K562 (cell line): Measurements from ENCODE around the gene PLK1. TPM values are rescaled to one million over a fixed set of nuclear protein-coding genes. Genes with fewer than 3 reads are reported as not detected.

Source experiments
- ATAC-seq: fragments of 200-7000 bp; cut with Tn5 transposase; 3 replicates; pipeline ENCODE4 v1.9.1; 2020; ENCODE audit warnings: moderate library complexity
- BruUV-seq: library from RNA; stranded (reverse); fragments of 400-500 nt; replicated peaks from 2 replicates; lab custom pipeline; 2021; lab: Mats Ljungman, UMichigan
- CTCF ChIA-PET: fragments of 300-600 bp; formaldehyde crosslinking; extraction: SDS; loops from one replicate; lab custom pipeline; 2021; ENCODE audit warnings: low intra/inter-chr PET ratio; lab: Yijun Ruan, JAX
- POLR2A ChIA-PET: fragments of 300-600, 350-650 bp; sonication (Branson Sonifier 250); formaldehyde crosslinking; extraction: SDS; loops from one replicate; lab custom pipeline; 2021; ENCODE audit warnings: antibody characterized with exemption, inconsistent platforms; lab: Yijun Ruan, JAX
- DNase-seq, 4 experiments: peaks; one replicate each; pipeline versions ENCODE4 v3.0.0 to v3.0.0-alpha.2; 2011 to 2018; ENCODE audit warnings: low spot score in 3 of 4, mixed read lengths in 3 of 4; ENCODE audit errors: extremely low read depth in 1 of 4
- FAIRE-seq: peaks from 2 replicates; lab custom pipeline; 2011; peaks lifted over from hg19 to GRCh38; lab: Jason Lieb, UNC
- H2AFZ ChIP-seq: 2 replicates; pipeline ENCODE4 v1.6.0; 2011; ENCODE audit warnings: low read depth, low read length, control low read depth, inconsistent platforms
- H3K27ac ChIP-seq: fragments of 200-600 bp; 3 replicates; pipeline ENCODE4 v1.8.0; 2011; ENCODE audit warnings: low read depth, mild to moderate bottlenecking, control low read depth, inconsistent platforms, low read length, moderate library complexity, mixed read lengths; ENCODE audit errors: extremely low read depth
- H3K27me3 ChIP-seq, 2 experiments: fragments of 300-600 bp in 1 of 2; 2 replicates in 1 of 2; 3 replicates in 1 of 2; pipeline versions ENCODE4 v1.6.0 to v1.8.0; 2011; ENCODE audit warnings: inconsistent platforms in 2 of 2, low read length in 2 of 2, mild to moderate bottlenecking in 1 of 2, mixed read lengths in 1 of 2, moderate library complexity in 1 of 2; ENCODE audit not compliant: control insufficient read depth in 2 of 2, insufficient read depth in 2 of 2
- H3K36me3 ChIP-seq: fragments of 300-600 bp; 3 replicates; pipeline ENCODE4 v1.8.0; 2011; ENCODE audit warnings: mild to moderate bottlenecking, low read length, inconsistent platforms; ENCODE audit not compliant: control insufficient read depth, insufficient read depth
- H3K4me1 ChIP-seq, 2 experiments: fragments of 200-600 bp in 1 of 2; replicated peaks in 1 of 2; 2 replicates in 1 of 2; 3 replicates in 1 of 2; pipeline versions ENCODE4 v1.5.1 to v1.8.0; 2011; ENCODE audit warnings: inconsistent platforms in 2 of 2, low read length in 2 of 2, mild to moderate bottlenecking in 1 of 2, mixed read lengths in 1 of 2, moderate library complexity in 1 of 2; ENCODE audit not compliant: control insufficient read depth in 2 of 2, insufficient read depth in 2 of 2
- H3K4me2 ChIP-seq: 2 replicates; pipeline ENCODE4 v1.6.1; 2011; ENCODE audit warnings: low read length, control low read depth, inconsistent platforms, mixed read lengths; ENCODE audit not compliant: insufficient read depth
- H3K4me3 ChIP-seq: fragments of 200-600 bp; sonication (generic), shearing (Covaris generic); 2 replicates; pipeline ENCODE4 v1.5.1; 2016; ENCODE audit warnings: control low read depth, inconsistent platforms
- H3K79me2 ChIP-seq: fragments of 200-600 bp; 3 replicates; pipeline ENCODE4 v1.8.0; 2011; ENCODE audit warnings: low read length, inconsistent platforms; ENCODE audit not compliant: control insufficient read depth, insufficient read depth
- H3K9ac ChIP-seq, 2 experiments: 2 replicates each; pipeline versions ENCODE4 v1.6.0 to v1.6.1; 2011; ENCODE audit warnings: low read depth in 2 of 2, low read length in 2 of 2, control low read depth in 1 of 2, inconsistent platforms in 1 of 2, mild to moderate bottlenecking in 1 of 2, mixed read lengths in 1 of 2; ENCODE audit not compliant: insufficient read depth in 1 of 2
- H3K9me1 ChIP-seq: one replicate; pipeline ENCODE4 v1.6.0; 2011; ENCODE audit warnings: inconsistent platforms, mild to moderate bottlenecking, low read length, moderate library complexity; ENCODE audit not compliant: control insufficient read depth, insufficient read depth
- H3K9me3 ChIP-seq: replicated peaks from 2 replicates; pipeline ENCODE4 v1.5.1; 2011; ENCODE audit warnings: low read depth, low read length, inconsistent platforms; ENCODE audit not compliant: control insufficient read depth, insufficient read depth
- H4K20me1 ChIP-seq: replicated peaks from 2 replicates; pipeline ENCODE4 v1.6.1; 2011; ENCODE audit warnings: low read length, inconsistent platforms, mixed read lengths; ENCODE audit not compliant: control insufficient read depth, insufficient read depth
- C11orf30 ChIP-seq: fragments of 450-650 bp; IDR thresholded peaks from 2 replicates; pipeline ENCODE4 v1.6.1; 2016; ENCODE audit warnings: low read depth, mild to moderate bottlenecking
- CUX1 ChIP-seq: fragments of 200-800 bp; sonication (Bioruptor generic); IDR thresholded peaks from 2 replicates; pipeline ENCODE4 v1.6.1; 2016; ENCODE audit warnings: missing genetic modification characterization, missing compliant biosample characterization
- FOXP1 ChIP-seq: sonication (generic); formaldehyde crosslinking; IDR thresholded peaks from 2 replicates; pipeline ENCODE4 v1.8.0; 2022; ENCODE audit warnings: mild to moderate bottlenecking, missing genetic modification reagents
- GTF2A2 ChIP-seq: IDR thresholded peaks from 2 replicates; pipeline ENCODE4 v1.6.1; 2016; ENCODE audit warnings: mild to moderate bottlenecking, missing genetic modification characterization, missing compliant biosample characterization
- ILF3 ChIP-seq: fragments of 450-650 bp; IDR thresholded peaks from 2 replicates; pipeline ENCODE4 v1.6.1; 2018; ENCODE audit warnings: antibody characterized with exemption, mild to moderate bottlenecking, moderate library complexity, borderline replicate concordance
- MCM5 ChIP-seq: fragments of 450-650 bp; IDR thresholded peaks from 2 replicates; pipeline ENCODE4 v1.6.1; 2016; ENCODE audit warnings: low read depth
- SNAPC5 ChIP-seq: fragments of 250-450 bp; sonication (Bioruptor Pico); IDR thresholded peaks from 2 replicates; pipeline ENCODE4 v1.8.0; 2021; ENCODE audit warnings: moderate library complexity, mild to moderate bottlenecking, inconsistent platforms
- TAF15 ChIP-seq: fragments of 200-400 bp; formaldehyde crosslinking; IDR thresholded peaks from 2 replicates; pipeline ENCODE4 v1.6.1; 2017; ENCODE audit warnings: mild to moderate bottlenecking, low read depth, low read length, moderate library complexity
- ZBTB11 ChIP-seq, 3 experiments: fragments of 200-800 bp in 1 of 3; fragments of 250-450 bp in 1 of 3; fragments of 450-650 bp in 1 of 3; sonication (Bioruptor Pico) in 1 of 3; sonication (Bioruptor generic) in 1 of 3; formaldehyde crosslinking in 1 of 3; IDR thresholded peaks; 2 replicates each; pipeline versions ENCODE4 v1.6.1 to v1.8.0; 2016 to 2022; ENCODE audit warnings: mild to moderate bottlenecking in 2 of 3, missing genetic modification characterization in 2 of 3, missing compliant biosample characterization in 1 of 3, moderate library complexity in 1 of 3
- ZBTB8A ChIP-seq: fragments of 450-650 bp; IDR thresholded peaks from 2 replicates; pipeline ENCODE4 v1.6.1; 2018; ENCODE audit warnings: mild to moderate bottlenecking, moderate library complexity; ENCODE audit not compliant: partially characterized antibody
- ZNF696 ChIP-seq: fragments of 250-450 bp; sonication (Bioruptor Pico); conservative IDR thresholded peaks from 2 replicates; pipeline ENCODE4 v1.4.0; 2020; ENCODE audit warnings: mild to moderate bottlenecking, moderate library complexity
- WGBS: fragments of 100-300 bp; shearing (Covaris generic); methylation state at CpG from one replicate; pipeline ENCODE4 v1.1.6; 2016; ENCODE audit warnings: low coverage, mixed read lengths; ENCODE audit not compliant: insufficient coverage; ENCODE audit errors: missing lambda C conversion rate; 5-methylcytosine and 5-hydroxymethylcytosine counted together
- in situ Hi-C: fragments of 300-500 bp; cut with MboI; formaldehyde crosslinking; loops from 4 replicates; pipeline ENCODE4 v1.15.0; 2018; ENCODE audit warnings: inconsistent platforms, mixed read lengths
- intact Hi-C: fragments of 100-400 bp; cut with micrococcal nuclease; formaldehyde crosslinking; loops from 2 replicates; pipeline ENCODE4 v1.14.2; 2022
- polyA plus RNA-seq, 8 experiments: library from polyadenylated mRNA; depleted of rRNA in 4 of 8; stranded (reverse) in 5 of 8; unstranded in 3 of 8; fragments of >200 nt; fragmentation: Nextera tagmentation in 2 of 8; fragmentation: Illumina TruSeq in 1 of 8; extraction: Ambion mirVana in 2 of 8; extraction: Trizol in 1 of 8; gene quantifications; 2 replicates each; pipeline versions ENCODE4 v1.2.1 to v1.2.3, GENCODE V29; 2011 to 2014; ENCODE audit warnings: inconsistent platforms in 1 of 8, missing spikeins in 1 of 8
- total RNA-seq, 7 experiments: library from RNA; depleted of rRNA in 6 of 7; stranded (reverse); fragments of >200 nt in 6 of 7; fragmentation: Illumina TruSeq in 2 of 7; extraction: Trizol in 2 of 7; gene quantifications; 2 replicates each; pipeline versions ENCODE4 v1.2.1 to v1.2.3, GENCODE V29; 2011 to 2021; ENCODE audit warnings: low replicate concordance in 1 of 7
- TF ChIP-seq, protein P1 (sequence below): sonication (generic); formaldehyde crosslinking; IDR thresholded peaks from 2 replicates; pipeline ENCODE4 v1.8.0; 2022; ENCODE audit warnings: mild to moderate bottlenecking, low read depth, missing genetic modification reagents

PLK1 gene
- total and polyA plus RNA-seq, 9 of the 15 experiments (the other 6 are each of a cell fraction or from before 2014, with no cell fraction given), result 13.6 to 212 (median 45.5) TPM

DNA sequence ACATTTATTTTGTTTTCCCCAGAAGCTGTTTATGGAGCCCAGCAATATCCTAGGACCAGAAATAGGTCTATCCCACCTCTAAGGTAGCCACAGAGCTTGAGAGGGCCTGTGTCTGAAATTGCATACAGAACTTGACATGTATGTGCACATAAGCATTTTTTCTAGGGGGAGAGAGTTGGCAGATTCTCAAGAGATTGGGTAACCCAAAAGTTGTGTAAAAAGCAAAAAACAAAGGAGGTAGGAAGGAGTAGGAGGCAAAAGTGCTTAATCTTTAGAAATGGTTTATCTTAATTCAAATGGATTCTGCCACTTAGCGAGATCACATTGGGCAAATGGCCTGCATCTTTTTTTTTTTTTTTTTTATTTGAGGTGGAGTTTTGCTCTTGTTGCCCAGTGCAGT, 3.5 kb downstream of the PLK1 start:
- H3K4me1 ChIP-seq, result peaks cover 19 to 28% of the 10 kb centered on the region in 2 experiments; a peak in 4 of 5 replicates
- in situ Hi-C loops, result no loop called here
- H3K27me3 ChIP-seq, result no peaks in the 10 kb centered on the region
- BruUV-seq, result no TSS peak
- no peak for DNase-seq
- H3K9me1 ChIP-seq, result no peaks in the 10 kb centered on the region
- H3K4me2 ChIP-seq, result no peak overlapping the region
- H3K4me3 ChIP-seq, result no peak overlapping the region
- no peak overlapping the region for H2AFZ ChIP-seq
- no peak overlapping the region for H3K9ac ChIP-seq
- no peak overlapping the region for H3K27ac ChIP-seq
- FAIRE-seq, result no peak
- peaks cover 78% of the 10 kb centered on the region for H3K36me3 ChIP-seq
- no peaks in the 10 kb centered on the region for H3K9me3 ChIP-seq
- 100% methylated on average over 1 of the region's 1 CpG for WGBS
- no peak for ATAC-seq
- ChIA-PET CTCF (no interaction called here), POLR2A (interaction anchor here (1.0 to 8.7 kb wide), 4 partner anchors 9 to 16 kb away, joined by 3 to 56 read pairs (median 6); no protein-coding TSS in a partner anchor)
- peaks cover 18% of the 10 kb centered on the region for H4K20me1 ChIP-seq
- intact Hi-C loops, result no loop called here
- H3K79me2 ChIP-seq, result peaks cover 60% of the 10 kb centered on the region
- TF ChIP-seq, protein P1, sequence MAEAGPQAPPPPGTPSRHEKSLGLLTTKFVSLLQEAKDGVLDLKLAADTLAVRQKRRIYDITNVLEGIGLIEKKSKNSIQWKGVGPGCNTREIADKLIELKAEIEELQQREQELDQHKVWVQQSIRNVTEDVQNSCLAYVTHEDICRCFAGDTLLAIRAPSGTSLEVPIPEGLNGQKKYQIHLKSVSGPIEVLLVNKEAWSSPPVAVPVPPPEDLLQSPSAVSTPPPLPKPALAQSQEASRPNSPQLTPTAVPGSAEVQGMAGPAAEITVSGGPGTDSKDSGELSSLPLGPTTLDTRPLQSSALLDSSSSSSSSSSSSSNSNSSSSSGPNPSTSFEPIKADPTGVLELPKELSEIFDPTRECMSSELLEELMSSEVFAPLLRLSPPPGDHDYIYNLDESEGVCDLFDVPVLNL, result no peak
- no peak for TF ChIP-seq TAF15
- TF ChIP-seq ILF3, result no peak
- TF ChIP-seq CUX1, result no peak
- TF ChIP-seq MCM5, result no peak
- TF ChIP-seq C11orf30, result no peak
- no peak for TF ChIP-seq ZBTB11 (CRISPR knock-in tag; IDR thresholded peaks at IDR 0.05)
- TF ChIP-seq GTF2A2 (tag), result no peak
- TF ChIP-seq FOXP1, result no peak
- TF ChIP-seq SNAPC5 (CRISPR knock-in tag), result no peak
- no peak for TF ChIP-seq ZBTB8A
- TF ChIP-seq ZNF696, result no peak
